Activated T-cell treated with anti-CD3 and anti-CD28 coated beads for 1 hour (primary cell): ENCODE data around the gene CR1L.
A peak's percentile ranks its signal among the peaks of the same experiment; 100 is the strongest.
"Not testable (repeated sequence)": the region's sequence is repeated elsewhere in the genome, so short reads cannot be mapped to it uniquely, and the experiment has no call there.

Experiments
- DNase-seq: peaks from one replicate; pipeline ENCODE4 v3.0.0-alpha.2; 2020; ENCODE audit warnings: low read depth

CR1L gene

GRCh38 chr1:207644852-207645634, at the start of gene CR1L:
TSS of gene CR1L (plus strand) at chr1:207645133. CDS start at chr1:207645234, 101 bp downstream.
- DNase-seq, result peak; percentile 55

DNA sequence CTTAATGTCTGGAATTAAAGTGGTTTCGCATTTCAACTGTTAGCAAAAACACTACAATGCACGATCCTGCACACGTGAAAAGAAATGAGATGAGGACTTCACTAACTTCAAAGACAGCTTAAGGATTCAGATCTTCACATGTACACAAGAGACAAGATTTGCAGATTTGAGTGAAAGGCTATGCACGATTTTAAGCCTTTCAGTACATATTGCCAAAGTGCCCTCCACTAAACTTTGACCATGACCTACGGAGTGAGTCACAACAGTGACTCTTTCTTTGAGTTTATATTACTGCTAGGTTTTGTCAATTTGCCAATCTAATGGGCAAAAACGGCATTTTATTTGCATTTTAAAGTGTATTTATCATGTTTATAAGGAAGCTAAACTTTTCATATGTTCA, 41.2 kb upstream of the CR1L start:
- no peak for DNase-seq

- no peak for DNase-seq
These were observed 39.2 kb upstream of the CR1L start for GRCh38 chr1:207605444-207606361.

DNA sequence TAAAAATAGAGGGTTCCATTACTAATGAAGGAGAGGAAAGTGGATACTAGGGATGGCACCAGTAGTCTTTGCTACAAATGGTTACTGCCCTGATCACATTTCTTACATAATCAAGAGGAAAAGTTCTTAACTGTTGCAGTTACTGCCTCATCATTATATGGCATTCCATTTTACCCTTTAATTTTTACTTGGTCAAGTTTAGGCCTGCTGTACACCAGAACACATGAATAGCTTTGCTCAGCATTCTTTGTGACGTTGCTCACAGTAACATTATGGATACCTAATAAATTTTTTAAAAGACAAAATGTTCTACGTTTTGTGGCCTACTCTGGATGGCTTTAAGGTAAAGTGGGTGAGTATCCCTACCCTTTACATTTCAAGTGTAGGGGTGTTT, 38.6 kb upstream of the CR1L start:
- no peak for DNase-seq

GRCh38 chr1:207612762-207613161, 32.2 kb upstream of the CR1L start:
- no peak for DNase-seq

- no peak for DNase-seq
These were observed 24.9 kb upstream of the CR1L start for GRCh38 chr1:207619871-207620542.

DNA sequence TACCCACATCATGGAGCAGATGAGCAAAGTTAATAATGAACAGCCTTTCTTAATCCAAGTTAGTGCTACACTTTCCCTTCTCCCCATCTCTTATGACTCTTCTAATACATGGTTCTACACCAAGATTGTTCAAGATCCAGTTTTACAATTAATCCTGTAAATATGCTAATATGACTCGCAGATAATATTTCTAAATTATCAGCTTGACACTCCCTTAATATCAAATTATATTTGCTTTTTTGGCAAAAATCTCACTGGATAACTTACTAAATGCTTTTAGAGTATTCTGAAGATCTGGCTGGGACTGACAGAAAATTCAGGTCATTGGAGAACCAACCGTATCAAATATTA, 24.4 kb upstream of the CR1L start:
- no peak for DNase-seq

DNA sequence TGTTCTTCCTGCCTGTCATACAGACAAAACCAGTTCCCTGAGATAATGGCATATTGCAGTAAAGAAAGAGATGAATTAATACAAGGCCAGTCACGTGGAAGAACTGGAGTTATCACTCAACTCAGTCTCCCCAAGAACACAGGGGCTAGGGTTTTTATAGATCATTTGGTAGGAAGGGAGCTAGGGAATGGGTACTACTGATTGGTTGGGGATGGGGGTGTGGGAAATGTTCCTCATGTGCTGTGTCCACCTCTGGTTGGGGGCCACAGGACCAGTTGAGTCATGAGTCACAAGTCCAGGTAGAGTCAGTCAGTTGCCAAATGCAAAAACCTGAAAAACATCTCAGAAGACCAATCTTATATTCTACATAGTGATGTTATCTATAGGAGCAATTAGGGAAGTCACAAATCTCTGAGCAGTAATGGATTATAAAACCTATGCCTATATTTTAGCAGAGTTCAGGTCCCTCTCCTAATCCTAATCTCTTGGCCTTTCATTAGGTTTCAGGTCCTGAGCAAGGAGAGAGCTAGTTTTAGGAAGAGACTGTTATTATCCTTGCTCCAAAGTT, 19.3 kb upstream of the CR1L start:
- DNase-seq, result not testable (repeated sequence)

DNA sequence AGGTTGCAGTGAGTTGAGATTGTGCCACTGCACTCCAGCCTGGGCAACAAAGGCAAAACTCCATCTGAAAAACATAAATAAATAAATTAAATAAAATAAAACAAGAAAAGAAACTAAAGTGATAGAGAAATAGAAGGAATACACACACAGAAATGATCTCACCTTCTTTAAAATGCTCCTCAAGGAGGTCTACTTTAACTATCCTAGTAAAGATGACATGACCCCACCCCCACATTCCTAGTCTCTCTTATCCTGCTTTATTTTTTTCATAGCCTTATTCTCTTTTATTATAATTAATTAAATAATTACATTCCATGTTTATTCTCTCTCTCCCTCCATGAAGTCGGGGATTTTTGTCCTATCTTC, 18.0 kb upstream of the CR1L start:
- DNase-seq, result no peak

DNA sequence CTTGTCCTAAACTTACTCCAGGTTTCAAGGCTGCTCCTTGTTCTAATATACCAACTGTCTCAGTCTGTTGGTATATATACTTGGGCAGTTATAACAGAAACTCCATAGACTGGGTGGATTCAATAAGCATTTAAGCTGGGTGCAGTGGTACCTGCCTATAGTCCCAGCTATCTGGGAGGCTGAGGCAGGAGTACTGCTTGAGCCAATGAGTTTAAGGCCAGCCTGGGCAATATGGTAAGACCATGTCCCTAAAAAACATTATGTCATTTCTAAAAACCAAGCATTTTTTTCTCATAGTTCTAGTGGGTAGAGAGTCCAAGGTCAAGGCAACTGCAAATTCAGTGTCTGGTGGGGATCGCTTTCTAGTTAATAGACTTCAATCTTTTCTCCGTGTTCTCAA, 17.4 kb upstream of the CR1L start:
- no peak for DNase-seq

DNA sequence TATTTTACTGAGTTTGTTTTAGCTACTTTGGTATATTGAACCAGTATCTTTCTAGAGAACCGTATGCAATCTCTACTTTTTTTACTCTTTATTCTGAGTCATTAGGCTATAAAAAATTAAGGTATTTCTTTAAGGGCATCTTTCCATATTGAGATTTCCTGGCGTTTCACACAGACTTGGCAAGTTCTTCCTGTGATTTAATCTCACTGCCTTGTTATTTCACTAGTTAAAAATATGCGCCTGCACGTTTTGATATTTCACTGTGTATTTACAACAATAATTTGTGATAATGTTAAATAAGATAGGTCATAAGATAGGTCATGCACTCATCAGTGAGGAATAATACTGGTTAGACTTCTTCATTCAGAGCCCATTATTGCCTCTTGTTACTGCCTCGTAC, 16.2 kb upstream of the CR1L start:
- DNase-seq, result no peak

- DNase-seq, result no peak
These were observed 13.8 kb upstream of the CR1L start for GRCh38 chr1:207631137-207631536.

- no peak for DNase-seq
These were observed 11.7 kb upstream of the CR1L start for GRCh38 chr1:207633226-207633625.

DNA sequence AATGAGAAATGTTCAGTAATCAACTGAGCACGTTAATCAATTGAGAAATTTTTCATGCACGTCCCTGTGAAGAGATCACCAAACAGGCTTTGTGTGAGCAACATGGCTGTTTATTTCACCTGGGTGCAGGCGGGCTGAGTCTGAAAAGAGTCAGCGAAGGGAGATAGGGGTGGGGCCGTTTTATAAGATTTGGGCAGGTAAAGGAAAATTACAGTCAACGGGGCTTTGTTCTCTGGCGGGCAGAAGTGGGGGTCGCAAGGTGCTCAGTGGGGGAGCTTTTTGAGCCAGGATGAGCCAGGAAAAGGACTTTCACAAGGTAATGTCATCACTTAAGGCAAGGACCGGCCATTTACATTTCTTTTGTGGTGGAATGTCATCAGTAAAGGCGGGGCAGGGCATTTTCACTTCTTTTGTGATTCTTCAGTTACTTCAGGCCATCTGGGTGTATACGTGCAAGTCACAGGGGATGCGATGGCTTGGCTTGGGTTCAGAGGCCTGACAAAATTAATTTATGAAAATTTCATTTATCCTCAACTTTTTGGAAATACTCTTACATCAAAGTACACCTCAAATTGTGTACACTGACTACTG, 11.1 kb upstream of the CR1L start:
- DNase-seq, result not testable (repeated sequence)

- DNase-seq, result not testable (repeated sequence)
These were observed 10.6 kb upstream of the CR1L start for GRCh38 chr1:207634293-207634692.

DNA sequence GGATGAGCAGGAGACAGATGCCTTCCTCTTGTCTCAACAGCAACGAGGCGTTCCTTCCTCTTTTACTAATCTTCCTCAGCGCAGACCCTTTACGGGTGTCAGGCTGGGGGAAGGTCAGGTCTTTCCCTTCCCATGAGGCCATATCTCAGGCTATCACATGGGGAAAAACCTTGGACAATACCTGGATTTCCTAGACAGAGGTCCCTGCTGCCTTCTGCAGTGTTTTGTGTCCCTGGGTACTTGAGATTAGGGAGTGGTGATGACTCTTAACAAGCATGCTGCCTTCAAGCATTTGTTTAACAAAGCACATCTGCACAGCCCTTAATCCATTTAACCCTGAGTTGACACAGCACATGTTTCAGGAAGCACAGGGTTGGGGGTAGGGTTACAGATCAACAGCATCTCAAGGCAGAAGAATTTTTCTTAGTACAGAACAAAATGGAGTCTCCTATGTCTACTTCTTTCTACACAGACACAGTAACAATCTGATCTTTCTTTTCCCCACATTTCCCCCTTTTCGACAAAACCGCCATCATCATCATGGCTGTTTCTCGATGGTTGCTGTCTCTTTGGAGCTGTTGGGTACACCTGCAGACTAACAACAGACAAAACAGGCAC, 9.3 kb upstream of the CR1L start:
- DNase-seq, result not testable (repeated sequence)

GRCh38 chr1:207638487-207639145, 6.3 kb upstream of the CR1L start:
- not testable (repeated sequence) for DNase-seq

DNA sequence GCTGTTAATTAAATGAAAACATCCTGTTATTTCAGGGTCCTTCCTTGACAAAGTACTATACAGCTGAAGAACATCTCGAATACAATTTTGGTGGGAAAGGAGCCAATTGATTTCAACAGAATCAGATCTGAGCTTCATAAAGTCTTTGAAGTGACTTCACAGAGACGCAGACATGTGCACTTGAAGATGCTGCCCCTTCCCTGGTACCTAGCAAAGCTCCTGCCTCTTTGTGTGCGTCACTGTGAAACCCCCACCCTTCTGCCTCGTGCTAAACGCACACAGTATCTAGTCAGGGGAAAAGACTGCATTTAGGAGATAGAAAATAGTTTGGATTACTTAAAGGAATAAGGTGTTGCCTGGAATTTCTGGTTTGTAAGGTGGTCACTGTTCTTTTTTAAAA, 5.6 kb upstream of the CR1L start:
- DNase-seq, result not testable (repeated sequence)

DNA sequence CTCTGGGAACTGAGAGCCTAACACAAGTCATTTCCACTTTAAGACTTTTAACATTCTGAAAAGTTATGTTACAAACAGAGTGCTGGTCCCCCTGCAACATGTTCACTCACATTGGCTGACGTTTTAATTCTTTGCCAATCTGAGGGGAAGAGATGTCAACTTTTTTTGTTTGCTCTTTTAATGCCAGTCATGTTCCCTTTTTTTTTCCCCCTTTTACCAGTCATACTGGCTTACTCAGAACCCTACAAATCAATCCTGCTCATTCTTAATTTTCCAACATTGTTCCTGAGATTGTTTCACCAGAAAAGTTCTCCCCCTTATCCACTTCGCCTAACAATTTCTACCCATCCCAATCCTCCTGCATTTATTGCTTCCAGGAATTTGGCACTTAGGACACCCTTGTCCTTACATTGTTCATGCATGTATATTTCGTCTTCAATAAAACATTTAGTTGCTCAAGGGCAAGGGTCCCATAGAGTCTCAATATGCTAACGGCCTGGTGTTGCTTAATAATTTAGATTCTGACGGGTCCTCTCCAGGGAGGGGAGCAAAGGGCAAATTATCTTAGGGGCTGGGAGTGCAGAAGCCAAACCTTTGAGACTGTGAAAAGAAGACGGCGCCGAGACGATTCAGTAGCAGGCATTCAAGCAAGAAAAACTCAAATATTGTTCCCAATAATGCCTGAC, 624 bp upstream of the CR1L start:
- no peak for DNase-seq

DNA sequence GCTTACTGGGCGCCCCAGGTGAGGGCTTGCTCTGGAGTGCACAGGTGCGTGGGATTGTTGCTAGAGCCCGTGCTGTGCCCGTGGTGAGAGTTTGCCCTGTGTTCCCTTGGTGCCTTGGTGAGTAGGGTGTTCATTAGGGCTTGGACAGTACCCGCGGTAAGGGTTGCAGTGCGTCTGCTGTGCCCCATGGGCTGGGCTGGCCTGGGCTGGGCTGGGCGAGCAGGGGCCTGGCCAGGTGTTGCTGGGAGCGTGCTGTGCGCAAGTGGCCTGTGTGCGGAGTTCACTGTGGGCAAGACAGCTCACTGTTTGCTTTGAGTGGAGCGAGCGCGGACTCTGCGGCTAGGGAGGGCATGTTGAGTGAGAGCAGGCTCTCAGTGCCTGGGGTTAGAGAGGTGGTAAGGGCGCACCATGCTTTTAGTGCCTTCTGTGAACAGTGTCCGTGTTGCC, 725 bp downstream of the CR1L start:
- DNase-seq, result no peak
